ENCODE data around the gene TNIK. TPM values are rescaled to one million over a fixed set of nuclear protein-coding genes. Genes with fewer than 3 reads are reported as not detected.

TNIK gene
- total and polyA plus RNA-seq, 2 of the 13 experiments (the other 11 are each of a cell fraction or from before 2014, with no cell fraction given): 0.15 to 0.22 TPM

DNA sequence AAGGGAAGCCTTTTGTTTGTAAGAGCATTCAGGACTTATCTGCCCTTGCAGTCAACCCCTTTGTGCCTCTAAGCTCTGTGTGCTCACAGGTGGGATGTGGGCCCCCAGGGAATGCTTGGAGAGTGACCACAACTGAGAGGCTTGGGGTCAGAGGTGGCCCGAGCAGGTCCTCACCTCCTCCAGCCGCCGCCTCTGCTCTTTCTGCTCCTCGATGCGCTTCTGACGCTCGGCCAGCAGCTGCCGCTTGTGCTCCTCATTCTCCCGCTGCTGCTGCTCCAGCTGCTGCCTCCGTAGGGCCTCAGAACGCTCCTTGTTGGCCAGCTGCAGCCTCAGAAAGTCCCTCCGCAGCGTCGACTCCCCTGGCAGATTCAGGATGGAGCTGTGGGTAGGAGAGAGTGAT is 302.9 kb downstream of the TNIK start (continued):
- TF ChIP-seq, protein P1, sequence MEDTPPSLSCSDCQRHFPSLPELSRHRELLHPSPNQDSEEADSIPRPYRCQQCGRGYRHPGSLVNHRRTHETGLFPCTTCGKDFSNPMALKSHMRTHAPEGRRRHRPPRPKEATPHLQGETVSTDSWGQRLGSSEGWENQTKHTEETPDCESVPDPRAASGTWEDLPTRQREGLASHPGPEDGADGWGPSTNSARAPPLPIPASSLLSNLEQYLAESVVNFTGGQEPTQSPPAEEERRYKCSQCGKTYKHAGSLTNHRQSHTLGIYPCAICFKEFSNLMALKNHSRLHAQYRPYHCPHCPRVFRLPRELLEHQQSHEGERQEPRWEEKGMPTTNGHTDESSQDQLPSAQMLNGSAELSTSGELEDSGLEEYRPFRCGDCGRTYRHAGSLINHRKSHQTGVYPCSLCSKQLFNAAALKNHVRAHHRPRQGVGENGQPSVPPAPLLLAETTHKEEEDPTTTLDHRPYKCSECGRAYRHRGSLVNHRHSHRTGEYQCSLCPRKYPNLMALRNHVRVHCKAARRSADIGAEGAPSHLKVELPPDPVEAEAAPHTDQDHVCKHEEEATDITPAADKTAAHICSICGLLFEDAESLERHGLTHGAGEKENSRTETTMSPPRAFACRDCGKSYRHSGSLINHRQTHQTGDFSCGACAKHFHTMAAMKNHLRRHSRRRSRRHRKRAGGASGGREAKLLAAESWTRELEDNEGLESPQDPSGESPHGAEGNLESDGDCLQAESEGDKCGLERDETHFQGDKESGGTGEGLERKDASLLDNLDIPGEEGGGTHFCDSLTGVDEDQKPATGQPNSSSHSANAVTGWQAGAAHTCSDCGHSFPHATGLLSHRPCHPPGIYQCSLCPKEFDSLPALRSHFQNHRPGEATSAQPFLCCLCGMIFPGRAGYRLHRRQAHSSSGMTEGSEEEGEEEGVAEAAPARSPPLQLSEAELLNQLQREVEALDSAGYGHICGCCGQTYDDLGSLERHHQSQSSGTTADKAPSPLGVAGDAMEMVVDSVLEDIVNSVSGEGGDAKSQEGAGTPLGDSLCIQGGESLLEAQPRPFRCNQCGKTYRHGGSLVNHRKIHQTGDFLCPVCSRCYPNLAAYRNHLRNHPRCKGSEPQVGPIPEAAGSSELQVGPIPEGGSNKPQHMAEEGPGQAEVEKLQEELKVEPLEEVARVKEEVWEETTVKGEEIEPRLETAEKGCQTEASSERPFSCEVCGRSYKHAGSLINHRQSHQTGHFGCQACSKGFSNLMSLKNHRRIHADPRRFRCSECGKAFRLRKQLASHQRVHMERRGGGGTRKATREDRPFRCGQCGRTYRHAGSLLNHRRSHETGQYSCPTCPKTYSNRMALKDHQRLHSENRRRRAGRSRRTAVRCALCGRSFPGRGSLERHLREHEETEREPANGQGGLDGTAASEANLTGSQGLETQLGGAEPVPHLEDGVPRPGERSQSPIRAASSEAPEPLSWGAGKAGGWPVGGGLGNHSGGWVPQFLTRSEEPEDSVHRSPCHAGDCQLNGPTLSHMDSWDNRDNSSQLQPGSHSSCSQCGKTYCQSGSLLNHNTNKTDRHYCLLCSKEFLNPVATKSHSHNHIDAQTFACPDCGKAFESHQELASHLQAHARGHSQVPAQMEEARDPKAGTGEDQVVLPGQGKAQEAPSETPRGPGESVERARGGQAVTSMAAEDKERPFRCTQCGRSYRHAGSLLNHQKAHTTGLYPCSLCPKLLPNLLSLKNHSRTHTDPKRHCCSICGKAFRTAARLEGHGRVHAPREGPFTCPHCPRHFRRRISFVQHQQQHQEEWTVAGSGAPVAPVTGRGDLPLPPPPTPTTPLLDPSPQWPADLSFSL (CRISPR knock-in tag; IDR thresholded peaks at IDR 0.05): no peak
- no peak for TF ChIP-seq ZNF850 (CRISPR knock-in tag; conservative IDR thresholded peaks at IDR 0.05)
- no peak for TF ChIP-seq U2AF2 (IDR thresholded peaks at IDR 0.05; ENCODE audit: low read depth, low read length)
- TF ChIP-seq, protein P2, sequence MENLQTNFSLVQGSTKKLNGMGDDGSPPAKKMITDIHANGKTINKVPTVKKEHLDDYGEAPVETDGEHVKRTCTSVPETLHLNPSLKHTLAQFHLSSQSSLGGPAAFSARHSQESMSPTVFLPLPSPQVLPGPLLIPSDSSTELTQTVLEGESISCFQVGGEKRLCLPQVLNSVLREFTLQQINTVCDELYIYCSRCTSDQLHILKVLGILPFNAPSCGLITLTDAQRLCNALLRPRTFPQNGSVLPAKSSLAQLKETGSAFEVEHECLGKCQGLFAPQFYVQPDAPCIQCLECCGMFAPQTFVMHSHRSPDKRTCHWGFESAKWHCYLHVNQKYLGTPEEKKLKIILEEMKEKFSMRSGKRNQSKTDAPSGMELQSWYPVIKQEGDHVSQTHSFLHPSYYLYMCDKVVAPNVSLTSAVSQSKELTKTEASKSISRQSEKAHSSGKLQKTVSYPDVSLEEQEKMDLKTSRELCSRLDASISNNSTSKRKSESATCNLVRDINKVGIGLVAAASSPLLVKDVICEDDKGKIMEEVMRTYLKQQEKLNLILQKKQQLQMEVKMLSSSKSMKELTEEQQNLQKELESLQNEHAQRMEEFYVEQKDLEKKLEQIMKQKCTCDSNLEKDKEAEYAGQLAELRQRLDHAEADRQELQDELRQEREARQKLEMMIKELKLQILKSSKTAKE (CRISPR knock-in tag; IDR thresholded peaks at IDR 0.05; ENCODE audit: borderline replicate concordance): no peak
- TF ChIP-seq TEAD2 (CRISPR knock-in tag; IDR thresholded peaks at IDR 0.05): no peak
- TF ChIP-seq TOE1 (CRISPR knock-in tag; IDR thresholded peaks at IDR 0.05): no peak
- no peak for TF ChIP-seq KLF9 (CRISPR knock-in tag; IDR thresholded peaks at IDR 0.05; ENCODE audit: low read depth)
- TF ChIP-seq, protein P3, sequence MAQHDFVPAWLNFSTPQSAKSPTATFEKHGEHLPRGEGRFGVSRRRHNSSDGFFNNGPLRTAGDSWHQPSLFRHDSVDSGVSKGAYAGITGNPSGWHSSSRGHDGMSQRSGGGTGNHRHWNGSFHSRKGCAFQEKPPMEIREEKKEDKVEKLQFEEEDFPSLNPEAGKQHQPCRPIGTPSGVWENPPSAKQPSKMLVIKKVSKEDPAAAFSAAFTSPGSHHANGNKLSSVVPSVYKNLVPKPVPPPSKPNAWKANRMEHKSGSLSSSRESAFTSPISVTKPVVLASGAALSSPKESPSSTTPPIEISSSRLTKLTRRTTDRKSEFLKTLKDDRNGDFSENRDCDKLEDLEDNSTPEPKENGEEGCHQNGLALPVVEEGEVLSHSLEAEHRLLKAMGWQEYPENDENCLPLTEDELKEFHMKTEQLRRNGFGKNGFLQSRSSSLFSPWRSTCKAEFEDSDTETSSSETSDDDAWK (CRISPR knock-in tag; IDR thresholded peaks at IDR 0.05): no peak
- TF ChIP-seq CC2D1A (CRISPR knock-in tag; IDR thresholded peaks at IDR 0.05): no peak
- TF ChIP-seq PHF5A (CRISPR knock-in tag; IDR thresholded peaks at IDR 0.05; ENCODE audit: low read depth, unreplicated experiment): no peak
- no peak for TF ChIP-seq U2AF1 (optimal IDR thresholded peaks at IDR 0.05; ENCODE audit: low read depth, low read length)
- TF ChIP-seq, protein P4, sequence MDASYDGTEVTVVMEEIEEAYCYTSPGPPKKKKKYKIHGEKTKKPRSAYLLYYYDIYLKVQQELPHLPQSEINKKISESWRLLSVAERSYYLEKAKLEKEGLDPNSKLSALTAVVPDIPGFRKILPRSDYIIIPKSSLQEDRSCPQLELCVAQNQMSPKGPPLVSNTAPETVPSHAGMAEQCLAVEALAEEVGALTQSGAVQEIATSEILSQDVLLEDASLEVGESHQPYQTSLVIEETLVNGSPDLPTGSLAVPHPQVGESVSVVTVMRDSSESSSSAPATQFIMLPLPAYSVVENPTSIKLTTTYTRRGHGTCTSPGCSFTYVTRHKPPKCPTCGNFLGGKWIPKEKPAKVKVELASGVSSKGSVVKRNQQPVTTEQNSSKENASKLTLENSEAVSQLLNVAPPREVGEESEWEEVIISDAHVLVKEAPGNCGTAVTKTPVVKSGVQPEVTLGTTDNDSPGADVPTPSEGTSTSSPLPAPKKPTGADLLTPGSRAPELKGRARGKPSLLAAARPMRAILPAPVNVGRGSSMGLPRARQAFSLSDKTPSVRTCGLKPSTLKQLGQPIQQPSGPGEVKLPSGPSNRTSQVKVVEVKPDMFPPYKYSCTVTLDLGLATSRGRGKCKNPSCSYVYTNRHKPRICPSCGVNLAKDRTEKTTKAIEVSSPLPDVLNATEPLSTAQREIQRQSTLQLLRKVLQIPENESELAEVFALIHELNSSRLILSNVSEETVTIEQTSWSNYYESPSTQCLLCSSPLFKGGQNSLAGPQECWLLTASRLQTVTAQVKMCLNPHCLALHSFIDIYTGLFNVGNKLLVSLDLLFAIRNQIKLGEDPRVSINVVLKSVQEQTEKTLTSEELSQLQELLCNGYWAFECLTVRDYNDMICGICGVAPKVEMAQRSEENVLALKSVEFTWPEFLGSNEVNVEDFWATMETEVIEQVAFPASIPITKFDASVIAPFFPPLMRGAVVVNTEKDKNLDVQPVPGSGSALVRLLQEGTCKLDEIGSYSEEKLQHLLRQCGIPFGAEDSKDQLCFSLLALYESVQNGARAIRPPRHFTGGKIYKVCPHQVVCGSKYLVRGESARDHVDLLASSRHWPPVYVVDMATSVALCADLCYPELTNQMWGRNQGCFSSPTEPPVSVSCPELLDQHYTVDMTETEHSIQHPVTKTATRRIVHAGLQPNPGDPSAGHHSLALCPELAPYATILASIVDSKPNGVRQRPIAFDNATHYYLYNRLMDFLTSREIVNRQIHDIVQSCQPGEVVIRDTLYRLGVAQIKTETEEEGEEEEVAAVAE (CRISPR knock-in tag; IDR thresholded peaks at IDR 0.05; ENCODE audit: borderline replicate concordance): no peak
- no peak for TF ChIP-seq MYNN (CRISPR knock-in tag; IDR thresholded peaks at IDR 0.05; ENCODE audit: low read depth)

Measured in HepG2 (cell line).